Liver (tissue), 3 donors: ENCODE measurements around the gene ABHD17A.

ENCODE experiments used
- EGR1 ChIP-seq, 2 donors: IDR thresholded peaks; 2 replicates each; pipeline ENCODE4 v1.6.1; 2016 to 2018; ENCODE audit warnings: antibody characterized with exemption in 2 of 2, low read depth in 2 of 2
- HNF4A ChIP-seq, 2 donors: conservative IDR thresholded peaks; 2 replicates each; pipeline ENCODE4 v1.6.1; 2016; ENCODE audit warnings: antibody characterized with exemption in 2 of 2, mild to moderate bottlenecking in 2 of 2
- JUND ChIP-seq, 2 donors: IDR thresholded peaks; 2 replicates each; pipeline ENCODE4 v1.6.1; 2016; ENCODE audit warnings: antibody characterized with exemption in 2 of 2
- RAD21 ChIP-seq, 2 donors: IDR thresholded peaks; 2 replicates each; pipeline ENCODE4 v1.6.1; 2016; ENCODE audit warnings: antibody characterized with exemption in 2 of 2, mild to moderate bottlenecking in 2 of 2
- SP1 ChIP-seq: IDR thresholded peaks from 2 replicates; pipeline ENCODE4 v1.6.1; 2018; ENCODE audit warnings: antibody characterized with exemption, mild to moderate bottlenecking
- TAF1 ChIP-seq: conservative IDR thresholded peaks from 2 replicates; pipeline ENCODE4 v1.6.1; 2016; ENCODE audit warnings: antibody characterized with exemption, mild to moderate bottlenecking
- YY1 ChIP-seq: IDR thresholded peaks from 2 replicates; pipeline ENCODE4 v1.6.1; 2016; ENCODE audit warnings: antibody characterized with exemption, mild to moderate bottlenecking
- TF ChIP-seq, protein P1 (sequence below): fragments of 150-350 bp; IDR thresholded peaks from 2 replicates; pipeline ENCODE4 v1.5.1; 2017; ENCODE audit warnings: improper control_type of control experiment, low read depth, low read length; ENCODE audit not compliant: missing input control
- TF ChIP-seq, protein P2 (sequence below): IDR thresholded peaks from 2 replicates; pipeline ENCODE4 v1.6.1; 2016; ENCODE audit warnings: antibody characterized with exemption
- TF ChIP-seq, protein P3 (sequence below): IDR thresholded peaks from 2 replicates; pipeline ENCODE4 v1.6.1; 2016; ENCODE audit warnings: antibody characterized with exemption
- TF ChIP-seq, protein P4 (sequence below): IDR thresholded peaks from 2 replicates; pipeline ENCODE4 v1.6.1; 2016; ENCODE audit warnings: antibody characterized with exemption, mild to moderate bottlenecking
- donor health status: healthy.
- donor health status: healthy.

DNA sequence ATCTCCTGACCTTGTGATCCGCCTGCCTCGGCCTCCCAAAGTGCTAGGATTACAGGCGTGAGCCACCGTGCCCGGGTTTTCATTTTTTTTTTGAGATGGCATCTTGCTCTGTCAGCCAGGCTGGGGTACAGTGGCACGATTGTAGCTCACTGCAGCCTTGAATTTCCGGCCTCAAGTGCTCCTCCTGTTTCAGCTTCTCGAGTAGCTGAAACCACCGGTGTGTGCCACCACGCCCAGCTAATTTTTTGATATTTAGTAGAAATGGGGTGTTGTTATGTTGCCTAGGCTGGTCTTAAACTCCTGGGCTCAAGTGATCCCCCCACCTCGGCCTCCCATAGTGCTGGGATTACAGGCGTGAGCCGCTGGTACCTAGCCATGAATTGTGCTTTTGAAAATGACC is 25.8 kb upstream of the ABHD17A start:
- TF ChIP-seq, protein P1, sequence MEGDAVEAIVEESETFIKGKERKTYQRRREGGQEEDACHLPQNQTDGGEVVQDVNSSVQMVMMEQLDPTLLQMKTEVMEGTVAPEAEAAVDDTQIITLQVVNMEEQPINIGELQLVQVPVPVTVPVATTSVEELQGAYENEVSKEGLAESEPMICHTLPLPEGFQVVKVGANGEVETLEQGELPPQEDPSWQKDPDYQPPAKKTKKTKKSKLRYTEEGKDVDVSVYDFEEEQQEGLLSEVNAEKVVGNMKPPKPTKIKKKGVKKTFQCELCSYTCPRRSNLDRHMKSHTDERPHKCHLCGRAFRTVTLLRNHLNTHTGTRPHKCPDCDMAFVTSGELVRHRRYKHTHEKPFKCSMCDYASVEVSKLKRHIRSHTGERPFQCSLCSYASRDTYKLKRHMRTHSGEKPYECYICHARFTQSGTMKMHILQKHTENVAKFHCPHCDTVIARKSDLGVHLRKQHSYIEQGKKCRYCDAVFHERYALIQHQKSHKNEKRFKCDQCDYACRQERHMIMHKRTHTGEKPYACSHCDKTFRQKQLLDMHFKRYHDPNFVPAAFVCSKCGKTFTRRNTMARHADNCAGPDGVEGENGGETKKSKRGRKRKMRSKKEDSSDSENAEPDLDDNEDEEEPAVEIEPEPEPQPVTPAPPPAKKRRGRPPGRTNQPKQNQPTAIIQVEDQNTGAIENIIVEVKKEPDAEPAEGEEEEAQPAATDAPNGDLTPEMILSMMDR = no peak
- TF ChIP-seq RAD21 (IDR thresholded peaks at IDR 0.05) = no peak
- no peak for TF ChIP-seq SP1
- TF ChIP-seq, protein P2, sequence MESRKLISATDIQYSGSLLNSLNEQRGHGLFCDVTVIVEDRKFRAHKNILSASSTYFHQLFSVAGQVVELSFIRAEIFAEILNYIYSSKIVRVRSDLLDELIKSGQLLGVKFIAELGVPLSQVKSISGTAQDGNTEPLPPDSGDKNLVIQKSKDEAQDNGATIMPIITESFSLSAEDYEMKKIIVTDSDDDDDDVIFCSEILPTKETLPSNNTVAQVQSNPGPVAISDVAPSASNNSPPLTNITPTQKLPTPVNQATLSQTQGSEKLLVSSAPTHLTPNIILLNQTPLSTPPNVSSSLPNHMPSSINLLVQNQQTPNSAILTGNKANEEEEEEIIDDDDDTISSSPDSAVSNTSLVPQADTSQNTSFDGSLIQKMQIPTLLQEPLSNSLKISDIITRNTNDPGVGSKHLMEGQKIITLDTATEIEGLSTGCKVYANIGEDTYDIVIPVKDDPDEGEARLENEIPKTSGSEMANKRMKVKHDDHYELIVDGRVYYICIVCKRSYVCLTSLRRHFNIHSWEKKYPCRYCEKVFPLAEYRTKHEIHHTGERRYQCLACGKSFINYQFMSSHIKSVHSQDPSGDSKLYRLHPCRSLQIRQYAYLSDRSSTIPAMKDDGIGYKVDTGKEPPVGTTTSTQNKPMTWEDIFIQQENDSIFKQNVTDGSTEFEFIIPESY = no peak
- no peak for TF ChIP-seq TAF1
- TF ChIP-seq, protein P3, sequence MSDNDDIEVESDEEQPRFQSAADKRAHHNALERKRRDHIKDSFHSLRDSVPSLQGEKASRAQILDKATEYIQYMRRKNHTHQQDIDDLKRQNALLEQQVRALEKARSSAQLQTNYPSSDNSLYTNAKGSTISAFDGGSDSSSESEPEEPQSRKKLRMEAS = no peak
- TF ChIP-seq, protein P4, sequence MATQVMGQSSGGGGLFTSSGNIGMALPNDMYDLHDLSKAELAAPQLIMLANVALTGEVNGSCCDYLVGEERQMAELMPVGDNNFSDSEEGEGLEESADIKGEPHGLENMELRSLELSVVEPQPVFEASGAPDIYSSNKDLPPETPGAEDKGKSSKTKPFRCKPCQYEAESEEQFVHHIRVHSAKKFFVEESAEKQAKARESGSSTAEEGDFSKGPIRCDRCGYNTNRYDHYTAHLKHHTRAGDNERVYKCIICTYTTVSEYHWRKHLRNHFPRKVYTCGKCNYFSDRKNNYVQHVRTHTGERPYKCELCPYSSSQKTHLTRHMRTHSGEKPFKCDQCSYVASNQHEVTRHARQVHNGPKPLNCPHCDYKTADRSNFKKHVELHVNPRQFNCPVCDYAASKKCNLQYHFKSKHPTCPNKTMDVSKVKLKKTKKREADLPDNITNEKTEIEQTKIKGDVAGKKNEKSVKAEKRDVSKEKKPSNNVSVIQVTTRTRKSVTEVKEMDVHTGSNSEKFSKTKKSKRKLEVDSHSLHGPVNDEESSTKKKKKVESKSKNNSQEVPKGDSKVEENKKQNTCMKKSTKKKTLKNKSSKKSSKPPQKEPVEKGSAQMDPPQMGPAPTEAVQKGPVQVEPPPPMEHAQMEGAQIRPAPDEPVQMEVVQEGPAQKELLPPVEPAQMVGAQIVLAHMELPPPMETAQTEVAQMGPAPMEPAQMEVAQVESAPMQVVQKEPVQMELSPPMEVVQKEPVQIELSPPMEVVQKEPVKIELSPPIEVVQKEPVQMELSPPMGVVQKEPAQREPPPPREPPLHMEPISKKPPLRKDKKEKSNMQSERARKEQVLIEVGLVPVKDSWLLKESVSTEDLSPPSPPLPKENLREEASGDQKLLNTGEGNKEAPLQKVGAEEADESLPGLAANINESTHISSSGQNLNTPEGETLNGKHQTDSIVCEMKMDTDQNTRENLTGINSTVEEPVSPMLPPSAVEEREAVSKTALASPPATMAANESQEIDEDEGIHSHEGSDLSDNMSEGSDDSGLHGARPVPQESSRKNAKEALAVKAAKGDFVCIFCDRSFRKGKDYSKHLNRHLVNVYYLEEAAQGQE = no peak
- no peak for TF ChIP-seq EGR1 (IDR thresholded peaks at IDR 0.05; ENCODE audit: low read depth in 2 of 2)
- TF ChIP-seq YY1 = no peak
- no peak for TF ChIP-seq HNF4A (conservative IDR thresholded peaks at IDR 0.05)
- TF ChIP-seq JUND (IDR thresholded peaks at IDR 0.05) = no peak
